Non-pigmented ciliary epithelial cell (primary cell): ENCODE results near the gene MCC.

ENCODE experiments used
- DNase-seq: peaks from one replicate; pipeline ENCODE4 v3.0.0-alpha.2; 2010; ENCODE audit warnings: low read depth

The MCC gene

DNA sequence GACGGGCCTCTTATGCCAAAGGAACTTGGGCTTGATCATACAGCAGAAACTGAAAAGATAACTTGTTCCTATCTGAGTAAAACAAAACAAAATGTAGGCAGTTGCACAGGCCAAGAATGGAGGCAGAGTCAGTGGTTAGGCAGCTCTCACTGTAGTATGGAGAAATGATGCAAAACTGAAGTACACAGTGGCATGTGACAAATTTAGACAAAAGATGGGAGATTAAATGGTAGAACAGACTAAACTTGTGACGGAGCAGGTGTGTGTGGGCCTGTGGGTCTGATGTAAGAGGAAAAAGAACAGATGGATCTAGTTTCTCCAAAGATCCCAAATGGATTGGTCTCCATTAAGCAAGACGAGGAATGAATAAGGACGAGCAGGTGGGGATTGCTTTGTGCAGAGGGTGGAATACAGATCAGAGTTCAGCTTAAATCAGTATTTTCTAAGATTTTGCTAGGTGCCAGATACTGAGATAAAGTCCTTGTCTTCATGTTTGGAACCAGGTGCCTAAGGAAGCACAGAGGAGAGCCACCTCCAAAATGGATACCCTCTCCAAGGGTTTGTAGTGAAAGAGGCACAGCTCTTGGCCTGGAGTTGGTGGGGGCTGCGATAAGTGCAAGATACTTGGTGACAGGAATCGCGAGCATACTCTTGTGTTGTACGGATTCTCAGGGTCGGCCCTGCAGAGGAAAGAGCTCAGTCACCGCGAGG is 512.4 kb downstream of the MCC start:
- no peak for DNase-seq

DNA sequence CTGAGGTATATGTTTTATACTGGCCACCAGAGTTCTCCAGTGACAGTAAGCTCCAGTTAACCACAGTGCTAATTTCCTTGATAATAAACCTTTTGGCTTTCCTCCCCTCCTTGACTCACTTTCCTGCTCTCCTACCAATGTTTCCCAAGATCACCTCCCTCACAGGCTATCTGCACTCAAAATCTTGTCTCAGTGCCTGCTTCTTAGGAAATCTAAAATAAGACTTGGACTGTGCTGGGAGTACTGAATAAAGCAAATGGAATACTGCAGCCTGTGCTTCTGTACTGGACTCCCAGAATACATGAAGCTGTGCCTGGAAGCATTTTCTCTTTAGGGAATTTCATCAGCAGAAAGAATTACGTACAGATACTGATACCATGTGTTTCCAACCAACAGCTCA is 513.4 kb downstream of the MCC start:
- no peak for DNase-seq

DNA sequence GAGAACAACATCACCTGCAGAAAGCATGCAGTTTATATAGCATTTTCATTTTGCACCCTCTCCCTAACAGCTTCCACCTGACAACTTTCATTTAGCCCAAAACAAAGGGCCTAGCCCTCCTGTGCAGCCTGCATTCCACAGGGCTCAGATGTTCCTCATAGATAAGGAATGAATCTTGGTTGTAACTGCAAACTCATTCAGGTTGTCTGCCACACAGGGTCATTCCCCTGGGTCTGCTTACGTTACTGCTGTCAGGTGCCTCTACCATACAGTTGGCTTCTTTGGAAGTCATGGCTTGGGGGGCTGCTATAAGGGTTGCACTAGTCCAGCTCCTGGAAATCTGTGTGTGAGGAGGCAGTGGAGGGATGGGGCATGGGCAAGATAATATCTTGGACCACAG is 514.3 kb downstream of the MCC start:
- DNase-seq = no peak

DNA sequence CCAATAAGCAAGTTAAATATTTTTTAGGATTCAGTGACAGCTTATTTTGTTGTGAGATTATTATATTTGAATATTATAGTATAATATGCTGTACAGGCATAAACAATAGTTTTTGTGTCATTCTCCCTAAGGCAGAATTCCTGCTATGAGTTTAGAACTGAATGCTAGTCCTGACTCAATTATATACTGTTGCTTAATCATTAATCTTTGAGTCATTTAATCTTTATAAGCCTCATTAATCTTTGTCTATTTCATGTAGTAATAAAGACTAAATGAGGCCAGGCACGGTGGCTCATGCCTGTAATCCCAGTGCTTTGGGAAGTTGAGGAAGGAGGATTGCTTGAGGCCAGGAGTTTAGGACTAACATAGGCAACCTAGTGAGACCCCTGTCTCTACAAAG is 515.2 kb downstream of the MCC start:
- no peak for DNase-seq
